DND-41 (cell line): ENCODE results near the gene MTURN.

Source experiments
- ATAC-seq: fragments of 200-7000 bp; cut with Tn5 transposase; 3 replicates; pipeline ENCODE4 v1.9.1; 2021; ENCODE audit warnings: low read depth; ENCODE audit not compliant: insufficient read depth
- DNase-seq: peaks from one replicate; pipeline ENCODE4 v3.0.0-alpha.2; 2020
- H2AFZ ChIP-seq: 2 replicates; pipeline ENCODE4 v1.6.0; 2012; ENCODE audit warnings: low read depth, low read length
- H3K27ac ChIP-seq: 2 replicates; pipeline ENCODE4 v1.5.1; 2012; ENCODE audit warnings: low read length, inconsistent platforms
- H3K27me3 ChIP-seq: fragments of 200-600 bp; sonication (generic); 2 replicates; pipeline ENCODE4 v1.6.0; 2012; ENCODE audit warnings: low read length, mild to moderate bottlenecking, inconsistent platforms; ENCODE audit not compliant: insufficient read depth, poor library complexity
- H3K36me3 ChIP-seq: 2 replicates; pipeline ENCODE4 v1.5.1; 2012; ENCODE audit warnings: low read length, inconsistent platforms; ENCODE audit not compliant: insufficient read depth
- H3K4me1 ChIP-seq: 2 replicates; pipeline ENCODE4 v1.5.1; 2012; ENCODE audit warnings: mild to moderate bottlenecking, low read length; ENCODE audit not compliant: insufficient read depth
- H3K4me2 ChIP-seq: 2 replicates; pipeline ENCODE4 v1.6.0; 2012; ENCODE audit warnings: mild to moderate bottlenecking, moderate library complexity, low read length, inconsistent platforms; ENCODE audit not compliant: insufficient read depth
- H3K4me3 ChIP-seq, 2 experiments: fragments of 200-600 bp in 1 of 2; shearing (Covaris generic) in 1 of 2; 2 replicates each; pipeline ENCODE4 v1.5.1; 2012 to 2016; ENCODE audit warnings: inconsistent platforms in 2 of 2, low read length in 2 of 2, mild to moderate bottlenecking in 2 of 2, low read depth in 1 of 2, moderate library complexity in 1 of 2
- H3K79me2 ChIP-seq: 2 replicates; pipeline ENCODE4 v1.6.0; 2012; ENCODE audit warnings: low read length, inconsistent platforms; ENCODE audit not compliant: insufficient read depth
- H3K9ac ChIP-seq: 2 replicates; pipeline ENCODE4 v1.6.0; 2012; ENCODE audit warnings: low read depth, mild to moderate bottlenecking, inconsistent platforms, low read length, moderate library complexity
- H3K9me3 ChIP-seq: 2 replicates; pipeline ENCODE4 v1.5.1; 2012; ENCODE audit warnings: low read length, moderate library complexity, mild to moderate bottlenecking, inconsistent platforms; ENCODE audit not compliant: insufficient read depth, severe bottlenecking
- H4K20me1 ChIP-seq: 2 replicates; pipeline ENCODE4 v1.6.0; 2012; ENCODE audit warnings: low read length; ENCODE audit not compliant: insufficient read depth
- EZH2 ChIP-seq: IDR thresholded peaks from 3 replicates; pipeline ENCODE4 v1.6.1; 2012; ENCODE audit warnings: borderline replicate concordance, low read depth, mild to moderate bottlenecking, moderate library complexity, low read length, inconsistent platforms; ENCODE audit not compliant: severe bottlenecking
- TF ChIP-seq, protein P1 (sequence below): IDR thresholded peaks from 2 replicates; pipeline ENCODE4 v1.5.1; 2012; ENCODE audit warnings: borderline replicate concordance, low read length, moderate library complexity, mild to moderate bottlenecking; ENCODE audit not compliant: poor library complexity, severe bottlenecking; ENCODE audit errors: extremely low read depth

The MTURN gene

DNA sequence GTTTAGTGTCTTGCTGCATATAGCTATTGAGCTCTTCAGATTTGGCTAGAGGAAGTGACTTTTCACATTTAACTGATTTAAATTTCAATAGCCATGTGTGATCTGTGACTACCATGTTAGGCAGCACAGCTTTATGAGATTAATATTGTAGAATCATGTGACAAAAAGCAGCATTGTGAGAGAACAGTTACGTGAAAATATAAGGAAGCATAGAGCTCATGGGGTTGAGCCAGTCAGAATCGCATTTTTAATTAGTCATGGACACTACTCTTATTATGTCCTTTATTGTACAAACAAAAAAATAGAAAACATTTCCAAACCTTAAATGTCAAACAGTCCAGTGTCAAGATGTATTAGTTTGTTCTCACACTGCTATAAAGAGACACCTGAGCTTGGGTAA is 48.0 kb downstream of the MTURN start:
- Histone ChIP-seq H3K9ac (no peak overlapping the region), H3K9me3 (peaks cover 3% of the 10 kb centered on the region), H4K20me1 (no peaks in the 10 kb centered on the region), H3K4me3 (no peak overlapping the region), H3K4me1 (no peaks in the 10 kb centered on the region), H3K27ac (no peak overlapping the region), H3K27me3 (no peaks in the 10 kb centered on the region), H3K36me3 (no peaks in the 10 kb centered on the region), H3K79me2 (no peaks in the 10 kb centered on the region), H2AFZ (no peak overlapping the region), H3K4me2 (no peak overlapping the region)
- no peak for TF ChIP-seq EZH2
- DNase-seq (no peak), ATAC-seq (no peak)

DNA sequence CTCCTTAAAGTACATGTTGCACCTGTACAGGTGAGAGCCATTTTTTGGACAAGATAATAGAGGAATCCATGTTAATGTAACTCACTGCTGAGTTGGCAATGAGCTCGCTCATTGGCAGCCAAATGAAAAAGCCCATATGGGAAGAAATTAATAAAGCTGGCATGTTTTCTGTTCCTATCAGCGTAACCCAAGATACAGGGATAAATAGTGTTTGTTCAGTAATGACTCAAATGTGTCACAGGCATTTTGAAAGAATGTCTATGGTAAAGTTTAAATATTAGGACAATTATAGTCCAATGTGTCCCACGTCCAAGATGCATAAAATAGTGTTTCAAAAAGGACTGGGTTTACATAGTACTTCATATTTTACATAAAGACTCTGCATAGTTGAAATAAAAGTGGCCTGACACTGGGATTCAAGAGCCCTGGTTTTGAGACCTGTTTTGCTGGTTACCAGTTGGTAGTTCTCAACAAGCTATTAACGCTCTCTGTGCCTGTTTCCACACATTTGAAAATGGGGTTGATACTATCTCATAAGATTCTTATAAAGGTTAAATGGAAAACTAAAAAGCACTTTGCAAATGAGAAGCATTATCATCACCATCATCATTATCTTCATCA is 49.1 kb downstream of the MTURN start:
- TF ChIP-seq, protein P1, sequence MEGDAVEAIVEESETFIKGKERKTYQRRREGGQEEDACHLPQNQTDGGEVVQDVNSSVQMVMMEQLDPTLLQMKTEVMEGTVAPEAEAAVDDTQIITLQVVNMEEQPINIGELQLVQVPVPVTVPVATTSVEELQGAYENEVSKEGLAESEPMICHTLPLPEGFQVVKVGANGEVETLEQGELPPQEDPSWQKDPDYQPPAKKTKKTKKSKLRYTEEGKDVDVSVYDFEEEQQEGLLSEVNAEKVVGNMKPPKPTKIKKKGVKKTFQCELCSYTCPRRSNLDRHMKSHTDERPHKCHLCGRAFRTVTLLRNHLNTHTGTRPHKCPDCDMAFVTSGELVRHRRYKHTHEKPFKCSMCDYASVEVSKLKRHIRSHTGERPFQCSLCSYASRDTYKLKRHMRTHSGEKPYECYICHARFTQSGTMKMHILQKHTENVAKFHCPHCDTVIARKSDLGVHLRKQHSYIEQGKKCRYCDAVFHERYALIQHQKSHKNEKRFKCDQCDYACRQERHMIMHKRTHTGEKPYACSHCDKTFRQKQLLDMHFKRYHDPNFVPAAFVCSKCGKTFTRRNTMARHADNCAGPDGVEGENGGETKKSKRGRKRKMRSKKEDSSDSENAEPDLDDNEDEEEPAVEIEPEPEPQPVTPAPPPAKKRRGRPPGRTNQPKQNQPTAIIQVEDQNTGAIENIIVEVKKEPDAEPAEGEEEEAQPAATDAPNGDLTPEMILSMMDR, result no peak
- no peak for TF ChIP-seq EZH2
- H3K4me3 ChIP-seq, result no peak overlapping the region
- no peak overlapping the region for H3K9ac ChIP-seq
- H3K79me2 ChIP-seq, result no peaks in the 10 kb centered on the region
- no peak overlapping the region for H3K4me2 ChIP-seq
- no peak for ATAC-seq
- no peaks in the 10 kb centered on the region for H3K36me3 ChIP-seq
- H4K20me1 ChIP-seq, result no peaks in the 10 kb centered on the region
- no peak overlapping the region for H2AFZ ChIP-seq
- no peak for DNase-seq
- H3K9me3 ChIP-seq, result peaks cover 3% of the 10 kb centered on the region
- no peak overlapping the region for H3K27ac ChIP-seq
- H3K4me1 ChIP-seq, result no peaks in the 10 kb centered on the region
- no peaks in the 10 kb centered on the region for H3K27me3 ChIP-seq

DNA sequence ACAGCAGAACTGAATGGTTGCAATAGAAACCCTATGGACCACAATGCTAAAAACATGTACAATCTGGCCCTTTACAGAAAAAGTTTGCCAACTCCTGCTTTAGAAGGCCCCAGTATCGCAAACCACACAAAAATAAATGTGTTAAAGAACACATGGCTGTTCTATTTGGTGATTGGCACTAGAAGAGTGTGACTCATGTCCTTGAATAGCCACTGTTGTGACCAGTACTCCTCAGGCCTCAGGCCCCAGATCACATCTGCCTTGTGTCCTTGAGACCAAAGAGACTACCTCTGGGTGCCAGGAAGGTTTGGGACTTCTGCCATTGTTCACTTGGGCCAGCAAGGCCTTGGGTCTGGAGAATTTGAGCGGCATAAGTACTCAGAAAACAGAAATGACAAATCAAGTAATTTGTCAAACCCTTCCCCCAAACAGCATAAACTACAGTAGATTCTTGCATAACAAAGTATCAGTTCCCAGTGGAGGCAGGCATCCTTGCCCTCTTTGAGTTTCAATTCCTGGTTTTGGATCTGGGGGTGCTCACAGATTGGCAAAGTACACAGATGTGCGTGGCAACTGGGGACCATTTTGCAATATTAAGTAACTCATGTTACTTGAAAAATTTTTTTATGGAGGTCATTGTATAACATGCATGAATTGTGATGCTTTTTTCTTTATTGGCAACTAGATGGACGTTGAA is 50.2 kb downstream of the MTURN start:
- H3K27me3 ChIP-seq, result no peaks in the 10 kb centered on the region
- no peak overlapping the region for H3K4me2 ChIP-seq
- no peak overlapping the region for H3K27ac ChIP-seq
- H3K9me3 ChIP-seq, result peaks cover 3% of the 10 kb centered on the region
- no peaks in the 10 kb centered on the region for H3K4me1 ChIP-seq
- no peak overlapping the region for H2AFZ ChIP-seq
- no peak overlapping the region for H3K9ac ChIP-seq
- TF ChIP-seq EZH2, result no peak
- TF ChIP-seq, protein P1, result no peak
- H3K4me3 ChIP-seq, result no peak overlapping the region
- H3K36me3 ChIP-seq, result no peaks in the 10 kb centered on the region
- ATAC-seq (no peak), DNase-seq (no peak)
- no peaks in the 10 kb centered on the region for H3K79me2 ChIP-seq
- H4K20me1 ChIP-seq, result no peaks in the 10 kb centered on the region

DNA sequence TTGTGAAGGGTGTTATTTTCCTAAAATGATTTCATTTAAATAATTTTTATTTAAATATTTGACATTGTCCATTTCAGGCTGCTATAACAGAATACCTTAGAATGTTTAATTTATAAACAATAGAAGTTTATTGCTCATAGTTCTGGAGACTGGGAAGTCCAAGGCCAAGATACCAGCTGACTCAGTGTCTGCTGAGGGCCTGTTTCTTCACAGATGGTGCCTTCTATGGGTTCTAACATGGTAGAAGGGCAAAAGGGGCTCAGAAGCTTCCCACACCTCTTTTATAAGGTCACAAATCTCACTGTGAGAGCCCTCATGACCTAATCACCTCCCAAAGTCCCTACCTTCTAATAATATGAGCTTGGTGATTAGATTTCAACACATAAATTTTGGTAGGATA is 50.7 kb downstream of the MTURN start:
- H3K79me2 ChIP-seq, result no peaks in the 10 kb centered on the region
- no peaks in the 10 kb centered on the region for H3K27me3 ChIP-seq
- no peaks in the 10 kb centered on the region for H3K36me3 ChIP-seq
- ATAC-seq (no peak), DNase-seq (no peak)
- H3K4me3 ChIP-seq, result no peak overlapping the region
- TF ChIP-seq EZH2, result no peak
- TF ChIP-seq, protein P1, result no peak
- no peaks in the 10 kb centered on the region for H3K4me1 ChIP-seq
- no peak overlapping the region for H3K4me2 ChIP-seq
- H3K9ac ChIP-seq, result no peak overlapping the region
- no peak overlapping the region for H3K27ac ChIP-seq
- H2AFZ ChIP-seq, result no peak overlapping the region
- peaks cover 3% of the 10 kb centered on the region for H3K9me3 ChIP-seq
- no peaks in the 10 kb centered on the region for H4K20me1 ChIP-seq
